ENCODE data around the gene RAB8A. TPM values are rescaled to one million over a fixed set of nuclear protein-coding genes. Genes with fewer than 3 reads are reported as not detected.

The RAB8A gene
- total RNA-seq, 1 donor from 2014 or later, result 39.2 TPM

DNA sequence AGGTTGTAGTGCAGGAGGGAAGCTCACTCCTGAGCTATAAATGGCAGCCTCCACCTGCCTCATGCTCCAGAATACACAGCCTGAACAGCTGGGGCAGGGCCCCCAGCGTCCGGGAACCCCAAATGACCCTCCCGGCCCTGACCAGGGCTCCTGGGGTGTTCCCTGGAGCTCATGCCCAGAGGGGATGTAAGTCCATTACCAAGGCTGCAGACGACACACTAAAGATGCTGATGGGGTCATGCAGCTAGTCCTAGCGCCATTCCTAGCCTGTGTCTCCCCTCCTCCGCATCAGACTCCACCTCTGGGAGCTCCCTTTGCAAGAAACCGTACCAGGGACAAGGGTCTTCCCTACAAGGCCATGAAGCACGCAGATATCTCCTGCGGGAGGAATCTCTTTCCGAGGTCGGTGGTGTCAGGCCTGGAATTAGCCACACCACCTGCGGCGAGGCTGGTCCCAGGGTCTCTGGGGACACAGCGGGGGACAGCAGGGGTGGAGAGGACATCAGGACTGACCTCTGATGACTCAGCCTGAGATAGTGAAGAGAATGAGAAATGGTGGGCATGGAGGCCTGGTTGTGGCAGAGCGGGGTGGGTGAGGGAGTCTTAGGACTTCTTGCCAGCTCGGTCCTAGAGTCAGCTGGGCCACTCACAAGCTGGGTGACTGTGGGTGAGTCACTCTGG lies 47.3 kb upstream of the RAB8A start:
- H3K4me2 ChIP-seq, result no peak overlapping the region
- peaks cover 3% of the 10 kb centered on the region for H3K36me3 Mint-ChIP-seq

DNA sequence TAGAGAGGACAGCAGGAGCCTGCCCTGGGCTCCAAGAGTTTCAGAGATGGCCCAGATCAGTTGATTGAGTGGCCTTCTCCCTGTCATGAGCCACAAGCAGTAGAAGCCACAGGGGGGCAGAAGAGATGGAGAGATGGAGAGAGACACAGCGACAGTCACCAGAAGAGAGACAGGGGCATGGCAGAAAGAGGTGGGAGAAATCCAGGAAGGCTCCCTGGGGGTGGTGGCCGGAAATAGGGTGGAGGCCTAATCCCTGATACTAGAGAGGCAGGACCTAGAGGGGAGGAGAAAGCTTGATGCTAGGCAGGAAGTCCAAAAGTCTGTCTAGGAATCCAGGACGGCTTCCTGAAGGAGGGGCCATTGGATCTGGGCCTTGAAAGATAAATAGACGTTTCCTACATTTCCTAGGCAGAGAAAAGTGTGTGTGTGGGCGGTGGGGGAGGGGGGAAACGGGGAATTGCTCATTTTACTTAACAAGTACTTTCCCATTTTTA lies 45.0 kb upstream of the RAB8A start:
- no peaks in the 10 kb centered on the region for H3F3A ChIP-seq (ENCODE audit: low read depth)
- Mint-ChIP-seq H3K4me3 (no peak overlapping the region), H3K9me3 (peaks cover 9% of the 10 kb centered on the region), H3K4me1 (peaks cover 18% of the 10 kb centered on the region), H3K27ac (peak overlapping the region; percentile 34), H3K27me3 (ENCODE audit: insufficient read depth, low read depth) (peaks cover 8% of the 10 kb centered on the region), H3K36me3 (peaks cover 3% of the 10 kb centered on the region)
- H3K4me2 ChIP-seq, result no peak overlapping the region
- H3K27me3 ChIP-seq, result no peaks in the 10 kb centered on the region
- H3K4me3 ChIP-seq, result no peak overlapping the region
- no peak for TF ChIP-seq EZH2phosphoT487 (IDR thresholded peaks at IDR 0.05)
- TF ChIP-seq, protein P1, sequence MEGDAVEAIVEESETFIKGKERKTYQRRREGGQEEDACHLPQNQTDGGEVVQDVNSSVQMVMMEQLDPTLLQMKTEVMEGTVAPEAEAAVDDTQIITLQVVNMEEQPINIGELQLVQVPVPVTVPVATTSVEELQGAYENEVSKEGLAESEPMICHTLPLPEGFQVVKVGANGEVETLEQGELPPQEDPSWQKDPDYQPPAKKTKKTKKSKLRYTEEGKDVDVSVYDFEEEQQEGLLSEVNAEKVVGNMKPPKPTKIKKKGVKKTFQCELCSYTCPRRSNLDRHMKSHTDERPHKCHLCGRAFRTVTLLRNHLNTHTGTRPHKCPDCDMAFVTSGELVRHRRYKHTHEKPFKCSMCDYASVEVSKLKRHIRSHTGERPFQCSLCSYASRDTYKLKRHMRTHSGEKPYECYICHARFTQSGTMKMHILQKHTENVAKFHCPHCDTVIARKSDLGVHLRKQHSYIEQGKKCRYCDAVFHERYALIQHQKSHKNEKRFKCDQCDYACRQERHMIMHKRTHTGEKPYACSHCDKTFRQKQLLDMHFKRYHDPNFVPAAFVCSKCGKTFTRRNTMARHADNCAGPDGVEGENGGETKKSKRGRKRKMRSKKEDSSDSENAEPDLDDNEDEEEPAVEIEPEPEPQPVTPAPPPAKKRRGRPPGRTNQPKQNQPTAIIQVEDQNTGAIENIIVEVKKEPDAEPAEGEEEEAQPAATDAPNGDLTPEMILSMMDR (IDR thresholded peaks at IDR 0.05), result no peak
- no peak for TF ChIP-seq EZH2 (IDR thresholded peaks at IDR 0.05)
- no peak overlapping the region for H2AFZ ChIP-seq (replicated peaks)
- no peak overlapping the region for H3K27ac ChIP-seq
- no peaks in the 10 kb centered on the region for H3K36me3 ChIP-seq
- no peaks in the 10 kb centered on the region for H3K9me3 ChIP-seq (ENCODE audit: low read depth)
- DNase-seq (ENCODE audit: low spot score), result no peak
- H3K9ac ChIP-seq, result no peak overlapping the region
- H3K79me2 ChIP-seq (ENCODE audit: low read depth), result no peaks in the 10 kb centered on the region
- no peaks in the 10 kb centered on the region for H4K20me1 ChIP-seq (ENCODE audit: low read depth)
- H3K4me1 ChIP-seq, result no peaks in the 10 kb centered on the region

More for the DNA sequence above, 47.3 kb upstream of the RAB8A start:
- no peaks in the 10 kb centered on the region for H3F3A ChIP-seq (ENCODE audit: low read depth)
- H3K9ac ChIP-seq, result no peak overlapping the region
- H3K27ac ChIP-seq, result no peak overlapping the region
- no peak overlapping the region for H2AFZ ChIP-seq (replicated peaks)
- H3K79me2 ChIP-seq (ENCODE audit: low read depth), result no peaks in the 10 kb centered on the region
- no peaks in the 10 kb centered on the region for H3K9me3 ChIP-seq (ENCODE audit: low read depth)
- peaks cover 11% of the 10 kb centered on the region for H3K9me3 Mint-ChIP-seq
- no peak for TF ChIP-seq EZH2phosphoT487 (IDR thresholded peaks at IDR 0.05)
- TF ChIP-seq, protein P1 (IDR thresholded peaks at IDR 0.05), result no peak
- no peaks in the 10 kb centered on the region for H3K36me3 ChIP-seq
- no peaks in the 10 kb centered on the region for H4K20me1 ChIP-seq (ENCODE audit: low read depth)
- H3K27ac Mint-ChIP-seq, result no peak overlapping the region
- H3K4me3 Mint-ChIP-seq, result no peak overlapping the region
- H3K4me1 Mint-ChIP-seq, result peaks cover 18% of the 10 kb centered on the region
- H3K4me1 ChIP-seq, result no peaks in the 10 kb centered on the region
- no peak overlapping the region for H3K4me3 ChIP-seq
- H3K27me3 Mint-ChIP-seq (ENCODE audit: insufficient read depth, low read depth), result peaks cover 8% of the 10 kb centered on the region
- no peaks in the 10 kb centered on the region for H3K27me3 ChIP-seq
- DNase-seq (ENCODE audit: low spot score), result no peak

DNA sequence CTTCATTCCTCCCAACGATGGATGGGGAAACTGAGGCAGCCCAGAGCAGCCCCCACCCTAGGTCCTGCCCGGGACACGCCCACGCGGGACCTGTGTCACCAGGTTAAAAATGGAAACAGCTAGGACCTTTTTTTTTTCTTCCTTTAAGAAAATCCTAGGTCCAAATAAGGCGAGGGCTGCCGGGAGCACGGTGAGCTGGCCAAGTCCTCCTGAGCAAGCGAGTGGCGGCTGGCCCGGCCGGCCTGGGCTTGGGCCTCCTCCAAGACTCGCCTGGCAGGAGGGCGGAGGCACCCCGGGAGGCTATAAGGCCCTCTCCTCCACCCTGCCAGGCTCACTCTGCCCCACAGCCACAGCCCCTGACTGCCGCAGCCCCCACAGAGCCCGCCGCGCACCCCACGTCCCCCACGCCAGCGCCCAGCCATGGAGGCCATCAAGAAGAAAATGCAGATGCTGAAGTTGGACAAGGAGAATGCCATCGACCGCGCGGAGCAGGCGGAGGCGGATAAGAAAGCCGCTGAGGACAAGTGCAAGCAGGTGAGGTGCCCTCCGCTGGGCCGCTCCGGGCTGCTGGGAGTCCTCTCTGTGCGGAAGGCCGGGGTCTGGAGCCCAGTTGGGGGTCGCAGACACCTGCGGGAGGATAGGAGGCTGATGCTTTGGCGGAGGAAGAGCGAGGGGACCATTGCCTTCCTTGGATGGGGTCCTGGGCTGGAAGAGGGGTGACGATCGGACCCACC lies 44.3 kb upstream of the RAB8A start:
- H3K9ac ChIP-seq, result no peak overlapping the region
- no peaks in the 10 kb centered on the region for H3K9me3 ChIP-seq (ENCODE audit: low read depth)
- H3K79me2 ChIP-seq (ENCODE audit: low read depth), result no peaks in the 10 kb centered on the region
- DNase-seq (ENCODE audit: low spot score), result no peak
- no peak overlapping the region for H3K27ac Mint-ChIP-seq
- H3K27ac ChIP-seq, result no peak overlapping the region
- peaks cover 21% of the 10 kb centered on the region for H3K4me1 Mint-ChIP-seq
- no peaks in the 10 kb centered on the region for H3K4me1 ChIP-seq
- no peak overlapping the region for H3K4me3 ChIP-seq
- H3K36me3 Mint-ChIP-seq, result peaks cover 3% of the 10 kb centered on the region
- H3K36me3 ChIP-seq, result no peaks in the 10 kb centered on the region
- H3K27me3 Mint-ChIP-seq (ENCODE audit: insufficient read depth, low read depth), result peaks cover 5% of the 10 kb centered on the region
- TF ChIP-seq EZH2phosphoT487 (IDR thresholded peaks at IDR 0.05) (no peak), EZH2 (IDR thresholded peaks at IDR 0.05) (no peak)
- TF ChIP-seq, protein P1 (IDR thresholded peaks at IDR 0.05), result no peak
- H3F3A ChIP-seq (ENCODE audit: low read depth), result no peaks in the 10 kb centered on the region
- H3K9me3 Mint-ChIP-seq, result peaks cover 5% of the 10 kb centered on the region
- H2AFZ ChIP-seq (replicated peaks), result no peak overlapping the region
- H3K4me2 ChIP-seq, result no peak overlapping the region
- H3K27me3 ChIP-seq, result no peaks in the 10 kb centered on the region
- H4K20me1 ChIP-seq (ENCODE audit: low read depth), result no peaks in the 10 kb centered on the region
- no peak overlapping the region for H3K4me3 Mint-ChIP-seq
